ENCODE results near the gene NUP54. TPM values are rescaled to one million over a fixed set of nuclear protein-coding genes. Genes with fewer than 3 reads are reported as not detected.

Gene NUP54
- total and polyA plus RNA-seq, 2 of the 8 experiments (the other 6 are each of a cell fraction or from before 2014, with no cell fraction given), result 51.4 to 103 TPM

- TF ChIP-seq CHD7 (IDR thresholded peaks at IDR 0.05; ENCODE audit: insufficient replicate concordance, low read length) (no peak), ASH2L (IDR thresholded peaks at IDR 0.05; ENCODE audit: low read length) (no peak), USF2 (IDR thresholded peaks at IDR 0.05; ENCODE audit: low read length) (no peak), E2F6 (IDR thresholded peaks at IDR 0.05) (no peak), CTCF (IDR thresholded peaks at IDR 0.05; ENCODE audit: control extremely low read depth in 1 of 3, insufficient read depth in 1 of 3, low read depth in 1 of 3, low read length in 3 of 3) (no peak), POLR2AphosphoS5 (IDR thresholded peaks at IDR 0.05; ENCODE audit: low read depth, low read length) (no peak), HDAC2 (IDR thresholded peaks at IDR 0.05; ENCODE audit: borderline replicate concordance in 1 of 2, low read depth in 2 of 2, low read length in 2 of 2) (no peak)
Measured at GRCh38 chr4:76194325-76194724, 46.1 kb upstream of the NUP54 start (continued).

All from H1 (cell line).